HL-60 (cell line): Measurements from ENCODE around the gene SLC9C2.
"Not testable (repeated sequence)": the region's sequence is repeated elsewhere in the genome, so short reads cannot be mapped to it uniquely, and the experiment has no call there.

Source experiments
- DNase-seq, 2 experiments: peaks; one replicate each; pipeline ENCODE4 v3.0.0-alpha.2; 2010 to 2020; ENCODE audit warnings: low read depth in 1 of 2, low spot score in 1 of 2
- H3K27ac ChIP-seq: fragments of 250-450 bp; sonication (Bioruptor Pico); replicated peaks from 2 replicates; pipeline ENCODE4 v1.5.1; 2020; ENCODE audit warnings: mild to moderate bottlenecking, moderate library complexity
- H3K27me3 ChIP-seq: fragments of 250-450 bp; sonication (Bioruptor Pico); 2 replicates; pipeline ENCODE4 v1.5.1; 2021; ENCODE audit warnings: mild to moderate bottlenecking, moderate library complexity; ENCODE audit not compliant: insufficient read depth, poor library complexity, severe bottlenecking
- H3K4me3 ChIP-seq: replicated peaks from 2 replicates; pipeline ENCODE4 v1.5.1; 2011; ENCODE audit warnings: mild to moderate bottlenecking, control low read depth, low read length; ENCODE audit not compliant: insufficient read depth
- GABPA ChIP-seq: IDR thresholded peaks from 2 replicates; pipeline ENCODE4 v1.6.1; 2012; ENCODE audit warnings: low read depth
- POLR2AphosphoS5 ChIP-seq: IDR thresholded peaks from 2 replicates; pipeline ENCODE4 v1.6.1; 2012; ENCODE audit warnings: low read depth
- SPI1 ChIP-seq: IDR thresholded peaks from 2 replicates; pipeline ENCODE4 v1.6.1; 2012; ENCODE audit warnings: low read depth, mild to moderate bottlenecking, borderline replicate concordance
- long read RNA-seq: library from polyadenylated mRNA; unstranded; transcript quantifications from one replicate; pipeline ENCODE4 v2.0.0, GENCODE V29; 2020
- TF ChIP-seq, protein P1 (sequence below): IDR thresholded peaks from 2 replicates; pipeline ENCODE4 v1.6.1; 2012; ENCODE audit warnings: low read depth; ENCODE audit not compliant: insufficient replicate concordance
- TF ChIP-seq, protein P2 (sequence below): IDR thresholded peaks from one replicate; pipeline ENCODE4 v1.5.1; 2011; ENCODE audit warnings: low read length, control low read depth, inconsistent platforms; ENCODE audit not compliant: insufficient read depth

SLC9C2 gene, protein sequence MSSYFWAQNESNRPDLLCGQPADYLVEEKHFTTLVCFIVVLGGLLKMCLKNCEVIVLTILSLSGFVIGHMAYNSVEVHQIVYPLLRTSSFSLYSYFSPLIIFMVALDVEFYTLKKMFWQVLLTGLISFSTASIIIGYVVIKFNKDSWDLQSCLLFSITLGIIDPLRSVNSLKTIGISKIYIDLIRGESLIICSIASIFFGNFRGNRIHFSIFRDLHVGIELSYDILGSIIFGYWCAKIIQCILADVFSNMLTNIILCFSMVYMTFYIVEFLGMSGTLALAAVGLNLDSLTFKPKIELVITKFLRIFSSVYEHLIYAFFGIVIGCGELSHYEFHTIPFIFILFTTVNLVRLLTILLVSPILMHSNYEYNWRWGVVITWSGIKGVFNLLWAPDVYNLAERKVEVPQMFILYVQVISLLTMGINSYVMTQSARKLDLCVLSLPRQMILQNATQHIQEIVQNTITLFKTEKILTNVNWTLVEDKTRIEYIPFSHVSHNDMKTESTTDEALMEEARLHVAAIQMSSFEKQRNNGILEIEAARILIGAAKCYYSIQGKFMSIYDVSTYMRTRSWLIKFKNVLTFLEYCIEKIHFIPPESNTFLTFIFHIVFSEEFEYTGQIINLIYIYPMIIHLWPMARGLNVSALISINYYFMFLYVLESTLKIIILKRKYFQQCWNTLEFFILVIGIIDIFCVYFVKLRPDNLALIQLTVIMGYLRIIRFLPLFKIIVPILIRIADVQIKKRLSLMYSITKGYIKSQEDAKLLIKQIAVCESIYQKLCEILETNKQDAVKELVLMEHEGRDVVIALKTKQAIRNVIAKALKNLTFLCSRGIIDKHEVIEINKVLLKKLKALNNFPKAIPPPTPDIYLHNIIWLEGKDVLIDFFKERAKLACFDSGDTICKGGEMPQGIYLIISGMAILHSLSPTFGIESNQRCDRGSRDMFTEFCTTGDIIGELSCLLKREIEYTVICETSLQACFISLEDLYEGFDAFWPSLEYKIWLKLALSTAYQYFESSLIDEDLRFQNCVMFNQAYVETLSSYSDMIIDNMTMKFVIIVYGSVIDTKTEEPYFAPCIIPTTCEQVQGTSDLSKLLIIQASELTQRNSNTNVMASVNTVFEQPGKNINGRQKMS
- long read RNA-seq, result 0 reads

DNA sequence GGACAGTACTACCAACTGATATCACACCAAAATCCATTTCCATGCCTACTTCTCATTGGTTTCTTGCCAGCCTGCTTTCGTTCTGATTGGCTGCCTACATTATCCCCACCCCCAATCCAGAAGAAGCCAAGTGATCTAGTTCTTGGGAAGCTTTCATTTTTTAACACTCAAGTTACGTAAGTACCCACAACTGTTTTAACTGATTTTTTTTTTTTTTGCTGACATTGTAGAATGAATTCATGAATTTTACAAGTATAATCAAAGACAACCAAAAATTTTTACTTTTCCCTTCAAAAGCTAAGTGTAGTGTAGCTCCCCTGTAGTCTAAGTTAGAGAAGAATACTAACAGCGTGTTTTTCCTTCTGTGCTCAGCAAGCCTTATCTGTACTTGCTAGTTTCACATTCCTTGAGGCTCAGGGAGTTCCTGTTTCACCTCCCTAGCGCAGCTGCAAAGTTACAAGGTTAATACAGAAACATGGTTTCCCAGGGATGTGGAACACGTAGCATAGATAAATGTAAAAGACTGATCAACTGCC, at the start of gene SLC9C2:
SLC9C2 (minus strand) TSS at position 17 of the 536 bp plus-strand sequence. CDS start 1,296 bp downstream, outside the sequence.
- DNase-seq, result peak; percentile 26 to 43
- Histone ChIP-seq H3K27ac (no peak within 1 kb of the TSS), H3K4me3 (no peak within 1 kb of the TSS), H3K27me3 (no peaks in the 10 kb centered on the region)
- TF ChIP-seq SPI1, result peak; percentile 62; the same call in 1 of the 2 replicates
- no peak for TF ChIP-seq GABPA

DNA sequence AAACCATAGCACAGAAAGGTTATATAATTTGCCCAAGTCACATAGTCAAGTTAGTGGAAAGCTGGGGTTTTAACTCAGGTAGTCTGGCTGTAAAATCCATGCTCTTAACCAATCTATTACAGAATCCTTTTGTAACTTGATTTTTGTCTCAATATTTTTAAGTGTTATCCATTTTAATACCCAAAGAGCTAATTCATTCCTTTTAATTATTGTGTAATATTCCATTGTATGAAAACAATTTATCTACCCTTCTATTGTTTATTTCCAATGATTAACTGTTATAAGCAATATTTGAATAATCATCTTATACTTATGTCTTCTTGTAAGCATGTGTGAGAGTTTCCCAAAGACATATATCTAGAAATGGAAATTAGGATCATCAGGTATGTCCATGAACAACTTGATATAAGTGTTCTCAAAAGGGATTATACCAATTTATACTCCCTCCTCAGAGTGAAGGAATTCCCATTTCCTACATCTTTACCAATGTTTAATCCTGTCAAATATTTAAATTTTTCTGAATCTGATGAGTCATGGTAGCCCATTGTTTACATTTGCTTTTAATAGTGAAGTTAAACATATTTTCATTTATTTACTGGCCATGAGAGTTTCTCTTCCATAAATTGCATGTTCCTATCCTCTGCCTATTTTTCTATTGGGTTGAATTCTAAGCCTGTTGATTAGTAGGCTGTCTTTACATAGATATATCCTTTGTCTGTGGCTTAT, 46.2 kb upstream of the SLC9C2 start:
- no peak for TF ChIP-seq SPI1
- TF ChIP-seq GABPA, result no peak
- TF ChIP-seq POLR2AphosphoS5, result no peak
- TF ChIP-seq, protein P1, sequence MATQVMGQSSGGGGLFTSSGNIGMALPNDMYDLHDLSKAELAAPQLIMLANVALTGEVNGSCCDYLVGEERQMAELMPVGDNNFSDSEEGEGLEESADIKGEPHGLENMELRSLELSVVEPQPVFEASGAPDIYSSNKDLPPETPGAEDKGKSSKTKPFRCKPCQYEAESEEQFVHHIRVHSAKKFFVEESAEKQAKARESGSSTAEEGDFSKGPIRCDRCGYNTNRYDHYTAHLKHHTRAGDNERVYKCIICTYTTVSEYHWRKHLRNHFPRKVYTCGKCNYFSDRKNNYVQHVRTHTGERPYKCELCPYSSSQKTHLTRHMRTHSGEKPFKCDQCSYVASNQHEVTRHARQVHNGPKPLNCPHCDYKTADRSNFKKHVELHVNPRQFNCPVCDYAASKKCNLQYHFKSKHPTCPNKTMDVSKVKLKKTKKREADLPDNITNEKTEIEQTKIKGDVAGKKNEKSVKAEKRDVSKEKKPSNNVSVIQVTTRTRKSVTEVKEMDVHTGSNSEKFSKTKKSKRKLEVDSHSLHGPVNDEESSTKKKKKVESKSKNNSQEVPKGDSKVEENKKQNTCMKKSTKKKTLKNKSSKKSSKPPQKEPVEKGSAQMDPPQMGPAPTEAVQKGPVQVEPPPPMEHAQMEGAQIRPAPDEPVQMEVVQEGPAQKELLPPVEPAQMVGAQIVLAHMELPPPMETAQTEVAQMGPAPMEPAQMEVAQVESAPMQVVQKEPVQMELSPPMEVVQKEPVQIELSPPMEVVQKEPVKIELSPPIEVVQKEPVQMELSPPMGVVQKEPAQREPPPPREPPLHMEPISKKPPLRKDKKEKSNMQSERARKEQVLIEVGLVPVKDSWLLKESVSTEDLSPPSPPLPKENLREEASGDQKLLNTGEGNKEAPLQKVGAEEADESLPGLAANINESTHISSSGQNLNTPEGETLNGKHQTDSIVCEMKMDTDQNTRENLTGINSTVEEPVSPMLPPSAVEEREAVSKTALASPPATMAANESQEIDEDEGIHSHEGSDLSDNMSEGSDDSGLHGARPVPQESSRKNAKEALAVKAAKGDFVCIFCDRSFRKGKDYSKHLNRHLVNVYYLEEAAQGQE, result no peak
- TF ChIP-seq, protein P2, sequence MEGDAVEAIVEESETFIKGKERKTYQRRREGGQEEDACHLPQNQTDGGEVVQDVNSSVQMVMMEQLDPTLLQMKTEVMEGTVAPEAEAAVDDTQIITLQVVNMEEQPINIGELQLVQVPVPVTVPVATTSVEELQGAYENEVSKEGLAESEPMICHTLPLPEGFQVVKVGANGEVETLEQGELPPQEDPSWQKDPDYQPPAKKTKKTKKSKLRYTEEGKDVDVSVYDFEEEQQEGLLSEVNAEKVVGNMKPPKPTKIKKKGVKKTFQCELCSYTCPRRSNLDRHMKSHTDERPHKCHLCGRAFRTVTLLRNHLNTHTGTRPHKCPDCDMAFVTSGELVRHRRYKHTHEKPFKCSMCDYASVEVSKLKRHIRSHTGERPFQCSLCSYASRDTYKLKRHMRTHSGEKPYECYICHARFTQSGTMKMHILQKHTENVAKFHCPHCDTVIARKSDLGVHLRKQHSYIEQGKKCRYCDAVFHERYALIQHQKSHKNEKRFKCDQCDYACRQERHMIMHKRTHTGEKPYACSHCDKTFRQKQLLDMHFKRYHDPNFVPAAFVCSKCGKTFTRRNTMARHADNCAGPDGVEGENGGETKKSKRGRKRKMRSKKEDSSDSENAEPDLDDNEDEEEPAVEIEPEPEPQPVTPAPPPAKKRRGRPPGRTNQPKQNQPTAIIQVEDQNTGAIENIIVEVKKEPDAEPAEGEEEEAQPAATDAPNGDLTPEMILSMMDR, result no peak

DNA sequence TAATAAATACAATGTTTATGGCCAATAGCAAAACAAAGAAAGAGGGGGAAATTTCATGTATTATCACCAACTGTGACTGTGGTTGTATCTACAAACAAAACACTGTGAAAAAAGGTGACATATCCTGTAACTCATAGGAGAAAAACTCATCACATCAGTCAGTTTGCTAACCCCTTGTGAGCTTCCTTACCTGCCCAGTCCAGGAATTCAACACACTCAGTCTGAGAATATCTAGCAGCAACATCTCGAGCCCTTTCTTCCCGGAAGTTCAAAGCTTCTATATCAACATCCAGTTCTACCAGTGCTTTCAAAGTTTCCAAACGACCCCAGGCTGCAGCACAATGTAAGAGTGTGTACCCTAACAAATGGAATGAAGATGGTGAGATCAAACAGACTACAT, 43.8 kb upstream of the SLC9C2 start:
- DNase-seq, result no peak
- TF ChIP-seq SPI1, result no peak
- TF ChIP-seq, protein P2, result no peak
- TF ChIP-seq, protein P1, result no peak
- no peak for TF ChIP-seq POLR2AphosphoS5
- no peak for TF ChIP-seq GABPA
- Histone ChIP-seq H3K4me3 (no peak overlapping the region), H3K27ac (no peak overlapping the region), H3K27me3 (no peaks in the 10 kb centered on the region)

More for the DNA sequence above, 46.2 kb upstream of the SLC9C2 start:
- H3K4me3 ChIP-seq, result no peak overlapping the region
- H3K27ac ChIP-seq, result no peak overlapping the region
- H3K27me3 ChIP-seq, result no peaks in the 10 kb centered on the region
- no peak for DNase-seq

DNA sequence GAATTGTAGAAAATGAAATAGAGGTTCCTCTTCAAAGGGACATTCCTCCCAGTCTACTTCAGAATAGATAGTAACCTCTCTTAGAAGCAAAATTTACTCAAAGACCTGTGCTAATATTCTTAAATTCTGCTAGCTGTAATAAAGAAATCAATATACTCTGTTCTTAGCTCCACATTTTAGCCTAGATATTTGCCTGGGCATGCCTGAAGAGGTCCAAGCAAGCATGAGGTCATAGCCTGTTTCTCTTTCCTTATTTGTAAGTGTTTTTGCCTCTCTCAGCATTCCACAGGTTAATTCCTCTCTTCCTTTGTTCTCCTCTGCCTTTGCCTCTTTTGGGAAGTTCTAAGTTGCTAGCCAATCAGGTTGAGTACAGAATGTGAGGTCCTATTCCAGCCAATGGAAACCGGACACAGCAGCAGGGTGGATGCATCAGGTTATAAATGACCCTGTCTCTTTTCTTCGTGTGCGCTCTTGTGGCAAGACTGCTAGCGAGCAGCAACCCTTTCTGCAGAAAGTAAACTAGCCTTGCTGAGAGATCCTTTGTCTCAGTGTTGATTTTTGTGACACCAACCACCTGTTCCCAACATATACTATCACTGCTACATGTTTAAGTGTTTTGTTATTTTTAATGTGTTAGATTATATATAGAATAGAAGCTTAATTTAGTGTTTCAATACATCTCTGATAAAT, 39.7 kb upstream of the SLC9C2 start:
- not testable (repeated sequence) for H3K27me3 ChIP-seq, H3K27ac ChIP-seq, H3K4me3 ChIP-seq, DNase-seq
